CD4-positive, alpha-beta memory T cell (primary cell): ENCODE data around the gene ZBTB18. TPM values are rescaled to one million over a fixed set of nuclear protein-coding genes. Genes with fewer than 3 reads are reported as not detected.

ENCODE experiments used
- CTCF ChIA-PET: fragments of 350-600 bp; sonication (Branson Sonifier 250); formaldehyde crosslinking; loops from one replicate; lab custom pipeline; 2021; ENCODE audit warnings: inconsistent platforms; ENCODE audit not compliant: partially characterized antibody; lab: Charles Lee
- POLR2A ChIA-PET: fragments of 350-600 bp; sonication (Branson Sonifier 250); formaldehyde crosslinking; loops from one replicate; lab custom pipeline; 2021; ENCODE audit not compliant: partially characterized antibody; lab: Charles Lee
- DNase-seq, 5 donors: peaks; one replicate each; pipeline versions ENCODE4 v3.0.0 to v3.0.0-alpha.2; 2020 to 2022; ENCODE audit warnings: mixed read lengths in 1 of 5
- H3K27ac ChIP-seq: one replicate; pipeline ENCODE4 v1.7.0; 2013; ENCODE audit warnings: low read depth, low read length
- H3K27me3 ChIP-seq: 2 replicates; pipeline ENCODE4 v1.7.0; 2013; ENCODE audit warnings: mild to moderate bottlenecking, low read length, moderate library complexity; ENCODE audit not compliant: insufficient read depth
- H3K36me3 ChIP-seq: 2 replicates; pipeline ENCODE4 v1.7.0; 2013; ENCODE audit warnings: mild to moderate bottlenecking, low read length, moderate library complexity; ENCODE audit not compliant: insufficient read depth
- H3K4me1 ChIP-seq: 2 replicates; pipeline ENCODE4 v1.7.0; 2013; ENCODE audit warnings: mild to moderate bottlenecking, low read length, moderate library complexity; ENCODE audit not compliant: insufficient read depth
- H3K4me3 ChIP-seq, 2 donors: one replicate each; pipeline ENCODE4 v1.7.0; 2013; ENCODE audit warnings: low read length in 2 of 2, mild to moderate bottlenecking in 1 of 2
- H3K9me3 ChIP-seq, 2 donors: one replicate each; pipeline ENCODE4 v1.7.0; 2013; ENCODE audit warnings: low read length in 2 of 2, control low read depth in 1 of 2; ENCODE audit not compliant: control insufficient read depth in 1 of 2
- H3K27ac Mint-ChIP-seq, 7 donors: one replicate each; pipeline ENCODE4 v1.8.0; 2020 to 2021; ENCODE audit warnings: mixed read lengths in 7 of 7, mild to moderate bottlenecking in 6 of 7, inconsistent platforms in 3 of 7, moderate library complexity in 3 of 7
- H3K27me3 Mint-ChIP-seq, 2 donors: one replicate each; pipeline ENCODE4 v1.8.0; 2020 to 2021; ENCODE audit warnings: mixed read lengths in 2 of 2
- H3K36me3 Mint-ChIP-seq, 2 donors: one replicate each; pipeline ENCODE4 v1.8.0; 2020 to 2021; ENCODE audit warnings: mixed read lengths in 2 of 2, inconsistent platforms in 1 of 2, mild to moderate bottlenecking in 1 of 2
- H3K4me1 Mint-ChIP-seq, 4 donors: one replicate each; pipeline ENCODE4 v1.8.0; 2020 to 2021; ENCODE audit warnings: mixed read lengths in 4 of 4, mild to moderate bottlenecking in 1 of 4
- H3K4me3 Mint-ChIP-seq, 8 donors: one replicate each; pipeline ENCODE4 v1.8.0; 2020 to 2021; ENCODE audit warnings: mixed read lengths in 8 of 8, mild to moderate bottlenecking in 7 of 8, moderate library complexity in 6 of 8, inconsistent platforms in 3 of 8
- H3K9me3 Mint-ChIP-seq, 8 donors: one replicate each; pipeline ENCODE4 v1.8.0; 2020 to 2021; ENCODE audit warnings: mixed read lengths in 8 of 8, mild to moderate bottlenecking in 5 of 8, inconsistent platforms in 3 of 8, moderate library complexity in 1 of 8
- intact Hi-C: fragments of 100-400 bp; cut with micrococcal nuclease; formaldehyde crosslinking; loops from one replicate; pipeline ENCODE4 v1.15.1; 2023
- polyA plus RNA-seq, 2 donors: library from polyadenylated mRNA; unstranded; fragments of 300-500 nt; fragmentation: Illumina TruSeq; gene quantifications; one replicate each; pipeline ENCODE4 v1.2.3, GENCODE V29; 2021
- total RNA-seq, 2 experiments: library from RNA; stranded (reverse); gene quantifications; one replicate each; pipeline ENCODE4 v1.2.3, GENCODE V29; 2021

The ZBTB18 gene
- total and polyA plus RNA-seq, 4 experiments from 2014 or later, result 1.5 to 65.3 (median 32.4) TPM

DNA sequence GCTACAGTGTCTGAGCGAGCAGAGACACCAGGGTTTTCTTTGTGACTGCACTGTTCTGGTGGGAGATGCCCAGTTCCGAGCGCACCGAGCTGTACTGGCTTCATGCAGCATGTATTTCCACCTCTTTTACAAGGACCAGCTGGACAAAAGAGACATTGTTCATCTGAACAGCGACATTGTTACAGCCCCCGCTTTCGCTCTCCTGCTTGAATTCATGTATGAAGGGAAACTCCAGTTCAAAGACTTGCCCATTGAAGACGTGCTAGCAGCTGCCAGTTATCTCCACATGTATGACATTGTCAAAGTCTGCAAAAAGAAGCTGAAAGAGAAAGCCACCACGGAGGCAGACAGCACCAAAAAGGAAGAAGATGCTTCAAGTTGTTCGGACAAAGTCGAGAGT, 2.7 kb downstream of the ZBTB18 start:
- intact Hi-C loops, result no loop called here
- Mint-ChIP-seq H3K36me3 (peaks cover 14 to 26% of the 10 kb centered on the region in 2 donors), H3K27me3 (no peaks in the 10 kb centered on the region), H3K4me1 (peaks cover 7 to 23% (median 15%) of the 10 kb centered on the region in 4 donors), H3K9me3 (peaks cover 0 to 6% (median 0%) of the 10 kb centered on the region in 8 donors), H3K4me3 (no peak overlapping the region), H3K27ac (no peak overlapping the region)
- ChIA-PET POLR2A (interaction anchor here (0.6 to 10.7 kb wide), 2 partner anchors 22 to 131 kb away, joined by 3 to 251 read pairs; no protein-coding TSS in a partner anchor), CTCF (interaction anchor here (1.1 to 1.4 kb wide), 2 partner anchors 10 to 24 kb away, joined by 4 read pairs; no protein-coding TSS in a partner anchor)
- DNase-seq, result no peak
- Histone ChIP-seq H3K27me3 (no peaks in the 10 kb centered on the region), H3K36me3 (peaks cover 24% of the 10 kb centered on the region), H3K9me3 (no peaks in the 10 kb centered on the region), H3K4me1 (peaks cover 28% of the 10 kb centered on the region), H3K4me3 (no peak overlapping the region), H3K27ac (no peak overlapping the region)

DNA sequence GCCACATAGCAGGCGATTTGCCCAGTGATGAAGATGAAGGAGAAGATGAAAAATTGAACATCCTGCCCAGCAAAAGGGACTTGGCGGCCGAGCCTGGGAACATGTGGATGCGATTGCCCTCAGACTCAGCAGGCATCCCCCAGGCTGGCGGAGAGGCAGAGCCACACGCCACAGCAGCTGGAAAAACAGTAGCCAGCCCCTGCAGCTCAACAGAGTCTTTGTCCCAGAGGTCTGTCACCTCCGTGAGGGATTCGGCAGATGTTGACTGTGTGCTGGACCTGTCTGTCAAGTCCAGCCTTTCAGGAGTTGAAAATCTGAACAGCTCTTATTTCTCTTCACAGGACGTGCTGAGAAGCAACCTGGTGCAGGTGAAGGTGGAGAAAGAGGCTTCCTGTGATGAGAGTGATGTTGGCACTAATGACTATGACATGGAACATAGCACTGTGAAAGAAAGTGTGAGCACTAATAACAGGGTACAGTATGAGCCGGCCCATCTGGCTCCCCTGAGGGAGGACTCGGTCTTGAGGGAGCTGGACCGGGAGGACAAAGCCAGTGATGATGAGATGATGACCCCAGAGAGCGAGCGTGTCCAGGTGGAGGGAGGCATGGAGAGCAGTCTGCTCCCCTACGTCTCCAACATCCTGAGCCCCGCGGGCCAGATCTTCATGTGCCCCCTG, 3.3 kb downstream of the ZBTB18 start:
- intact Hi-C loops, result no loop called here
- Mint-ChIP-seq H3K9me3 (peaks cover 0 to 5% (median 0%) of the 10 kb centered on the region in 8 donors), H3K27me3 (no peaks in the 10 kb centered on the region), H3K4me3 (no peak overlapping the region), H3K27ac (peak overlapping the region in 1 of 7 donors; percentile 26), H3K4me1 (peaks cover 7 to 23% (median 15%) of the 10 kb centered on the region in 4 donors), H3K36me3 (peaks cover 14 to 26% of the 10 kb centered on the region in 2 donors)
- Histone ChIP-seq H3K36me3 (peaks cover 24% of the 10 kb centered on the region), H3K4me1 (peaks cover 28% of the 10 kb centered on the region), H3K9me3 (no peaks in the 10 kb centered on the region), H3K4me3 (no peak overlapping the region), H3K27ac (no peak overlapping the region), H3K27me3 (no peaks in the 10 kb centered on the region)
- ChIA-PET CTCF (interaction anchor here (1.1 kb wide), 1 partner anchor 9 kb away, joined by 4 read pairs; no protein-coding TSS in a partner anchor), POLR2A (interaction anchor here (0.6 to 10.7 kb wide), 2 partner anchors 22 to 132 kb away, joined by 3 to 251 read pairs; no protein-coding TSS in a partner anchor)
- DNase-seq, result no peak

GRCh38 chr1:244054924-244055263, 3.8 kb downstream of the ZBTB18 start:
- no peak for DNase-seq
- no peak overlapping the region for H3K4me3 Mint-ChIP-seq
- no peaks in the 10 kb centered on the region for H3K9me3 ChIP-seq
- H3K4me1 ChIP-seq, result peaks cover 27% of the 10 kb centered on the region
- peak overlapping the region in 1 of 7 donors; percentile 26 for H3K27ac Mint-ChIP-seq
- H3K4me3 ChIP-seq, result no peak overlapping the region
- ChIA-PET POLR2A (interaction anchor here (10.7 kb wide), 1 partner anchor 21 kb away, joined by 251 read pairs; no protein-coding TSS in a partner anchor), CTCF (interaction anchor here (0.9 kb wide), 1 partner anchor 9 kb away, joined by 3 read pairs; no protein-coding TSS in a partner anchor)
- no peaks in the 10 kb centered on the region for H3K27me3 ChIP-seq
- peaks cover 24% of the 10 kb centered on the region for H3K36me3 ChIP-seq
- H3K27ac ChIP-seq, result no peak overlapping the region
- peaks cover 14 to 21% of the 10 kb centered on the region in 2 donors for H3K36me3 Mint-ChIP-seq
- no peaks in the 10 kb centered on the region for H3K9me3 Mint-ChIP-seq
- intact Hi-C loops, result no loop called here
- H3K4me1 Mint-ChIP-seq, result peaks cover 7 to 21% (median 13%) of the 10 kb centered on the region in 4 donors
- H3K27me3 Mint-ChIP-seq, result no peaks in the 10 kb centered on the region

DNA sequence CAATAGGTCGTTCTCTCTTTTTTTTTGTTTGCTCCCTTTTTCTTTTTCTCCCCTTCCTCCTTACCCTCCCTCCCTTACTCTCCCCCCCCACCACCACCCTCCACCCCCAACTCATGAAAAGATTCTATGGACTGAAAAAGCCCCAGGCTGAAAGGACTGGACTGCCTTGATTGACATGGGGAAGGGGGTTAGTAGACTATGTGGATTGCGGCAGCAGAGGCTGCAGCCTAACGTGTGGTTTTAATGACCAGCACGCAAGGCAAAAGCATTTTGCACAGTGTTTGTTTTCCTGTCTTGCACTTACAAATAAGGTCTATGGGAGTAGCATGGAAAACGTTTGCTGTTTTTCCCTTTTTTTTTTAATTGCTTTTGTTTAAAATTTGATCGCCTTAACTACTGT, 5.5 kb downstream of the ZBTB18 start:
- Histone ChIP-seq H3K27ac (no peak overlapping the region), H3K4me3 (no peak overlapping the region), H3K36me3 (peaks cover 24% of the 10 kb centered on the region), H3K9me3 (no peaks in the 10 kb centered on the region), H3K27me3 (no peaks in the 10 kb centered on the region), H3K4me1 (peaks cover 10% of the 10 kb centered on the region)
- intact Hi-C loops, result no loop called here
- no peaks in the 10 kb centered on the region for H3K9me3 Mint-ChIP-seq
- ChIA-PET POLR2A (interaction anchor here (5.7 to 10.7 kb wide), 2 partner anchors 9 to 20 kb away, joined by 28 to 251 read pairs; no protein-coding TSS in a partner anchor), CTCF (interaction anchor here (1.1 to 1.5 kb wide), 2 partner anchors 18 to 241 kb away, joined by 3 to 4 read pairs; no protein-coding TSS in a partner anchor)
- peaks cover 5 to 8% (median 7%) of the 10 kb centered on the region in 4 donors for H3K4me1 Mint-ChIP-seq
- no peak for DNase-seq
- no peaks in the 10 kb centered on the region for H3K27me3 Mint-ChIP-seq
- H3K36me3 Mint-ChIP-seq, result peaks cover 14 to 20% of the 10 kb centered on the region in 2 donors
- no peak overlapping the region for H3K4me3 Mint-ChIP-seq
- no peak overlapping the region for H3K27ac Mint-ChIP-seq

- Mint-ChIP-seq H3K27me3 (no peaks in the 10 kb centered on the region), H3K36me3 (peaks cover 14 to 20% of the 10 kb centered on the region in 2 donors), H3K4me3 (no peak overlapping the region), H3K27ac (peak overlapping the region in 2 of 7 donors; percentile 9 to 25), H3K9me3 (no peaks in the 10 kb centered on the region), H3K4me1 (peaks cover 3 to 8% (median 6%) of the 10 kb centered on the region in 4 donors)
- intact Hi-C loops, result no loop called here
- POLR2A ChIA-PET, result interaction anchor here (1.3 to 5.7 kb wide), 2 partner anchors 10 to 17 kb away, joined by 4 to 28 read pairs; no protein-coding TSS in a partner anchor
- no peak overlapping the region for H3K4me3 ChIP-seq
- no peak overlapping the region for H3K27ac ChIP-seq
- CTCF ChIA-PET, result no interaction called here
- no peaks in the 10 kb centered on the region for H3K4me1 ChIP-seq
- no peaks in the 10 kb centered on the region for H3K27me3 ChIP-seq
- no peak for DNase-seq
- no peaks in the 10 kb centered on the region for H3K9me3 ChIP-seq
- H3K36me3 ChIP-seq, result peaks cover 24% of the 10 kb centered on the region
These were observed 6.6 kb downstream of the ZBTB18 start for GRCh38 chr1:244057474-244058385.

DNA sequence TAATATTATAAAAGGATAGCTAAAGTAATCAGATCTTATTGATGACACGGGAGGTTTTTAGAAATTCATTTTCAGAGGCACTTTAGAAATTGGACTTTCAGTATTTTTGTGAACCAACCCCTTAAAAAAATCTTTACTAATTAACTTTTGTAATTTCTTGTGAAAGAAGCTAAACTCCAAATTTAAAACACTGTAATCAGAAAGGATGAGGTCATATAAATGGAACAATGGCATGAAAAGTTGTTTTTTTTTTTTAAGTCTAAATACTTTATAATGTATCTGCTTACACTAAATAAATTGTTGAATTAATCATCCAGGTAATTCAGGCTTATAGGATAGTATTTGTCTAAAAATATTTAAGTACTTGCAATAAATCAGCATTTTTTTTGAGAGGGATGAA, 9.0 kb downstream of the ZBTB18 start:
- H3K9me3 ChIP-seq, result no peaks in the 10 kb centered on the region

More for the DNA sequence above, 9.0 kb downstream of the ZBTB18 start:
- DNase-seq, result no peak
- Histone ChIP-seq H3K4me3 (no peak overlapping the region), H3K36me3 (peaks cover 6% of the 10 kb centered on the region), H3K27me3 (no peaks in the 10 kb centered on the region), H3K27ac (no peak overlapping the region), H3K4me1 (no peaks in the 10 kb centered on the region)
- Mint-ChIP-seq H3K9me3 (peaks cover 0 to 2% (median 0%) of the 10 kb centered on the region in 8 donors), H3K27me3 (no peaks in the 10 kb centered on the region), H3K36me3 (peaks cover 14 to 20% of the 10 kb centered on the region in 2 donors), H3K4me3 (no peak overlapping the region), H3K4me1 (peaks cover 3 to 8% (median 6%) of the 10 kb centered on the region in 4 donors), H3K27ac (no peak overlapping the region)
- CTCF ChIA-PET, result no interaction called here
- intact Hi-C loops, result no loop called here
- POLR2A ChIA-PET, result interaction anchor here (1.4 to 5.7 kb wide), 2 partner anchors 12 to 14 kb away, joined by 8 to 28 read pairs; no protein-coding TSS in a partner anchor
